ENCODE results near the gene SCNM1.

Gene SCNM1
- 23.2 to 39.4 reads per million in 2 donors for total RNA-seq

GRCh38 chr1:151165738-151166504 lies at the start of gene SCNM1, which contains the start of gene LYSMD1:
Gene SCNM1, plus strand, starts transcription at chr1:151166144. Its CDS starts 9 bp downstream, at chr1:151166153.
Gene LYSMD1, minus strand, starts transcription at chr1:151165902. Its CDS starts 644 bp downstream, at chr1:151165258.
- peak; percentile 95 for DNase-seq

GRCh38 chr1:151124763-151125403 lies 41.1 kb upstream of the SCNM1 start:
- no peak for DNase-seq

- DNase-seq, result no peak
These were observed 37.1 kb upstream of the SCNM1 start for GRCh38 chr1:151128800-151129199.

GRCh38 chr1:151130987-151131586 lies 34.9 kb upstream of the SCNM1 start:
- DNase-seq, result peak; percentile 32

- DNase-seq, result no peak
These were observed 34.1 kb upstream of the SCNM1 start for GRCh38 chr1:151131701-151132334.

- no peak for DNase-seq
These were observed 33.5 kb upstream of the SCNM1 start for GRCh38 chr1:151132335-151133017.

- no peak for DNase-seq
These were observed 32.7 kb upstream of the SCNM1 start for GRCh38 chr1:151133018-151133806.

- no peak for DNase-seq
These were observed 31.5 kb upstream of the SCNM1 start for GRCh38 chr1:151134396-151134795.

- no peak for DNase-seq
These were observed 31.0 kb upstream of the SCNM1 start for GRCh38 chr1:151134991-151135390.

- DNase-seq, result no peak
These were observed 30.2 kb upstream of the SCNM1 start for GRCh38 chr1:151135433-151136385.

GRCh38 chr1:151137789-151138188 lies 28.2 kb upstream of the SCNM1 start:
- DNase-seq, result no peak

- no peak for DNase-seq
These were observed 23.4 kb upstream of the SCNM1 start for GRCh38 chr1:151142411-151143056.

GRCh38 chr1:151143057-151143435 lies 22.9 kb upstream of the SCNM1 start:
- no peak for DNase-seq

GRCh38 chr1:151143986-151144385 lies 22.0 kb upstream of the SCNM1 start:
- no peak for DNase-seq

GRCh38 chr1:151144474-151145303 lies 21.3 kb upstream of the SCNM1 start:
- DNase-seq, result no peak

- DNase-seq, result no peak
These were observed 20.5 kb upstream of the SCNM1 start for GRCh38 chr1:151145304-151146071.

GRCh38 chr1:151146072-151146411 lies 19.9 kb upstream of the SCNM1 start:
- DNase-seq, result no peak

GRCh38 chr1:151146412-151147131 lies 19.4 kb upstream of the SCNM1 start, which contains the start of gene SEMA6C:
Gene SEMA6C, minus strand, starts transcription at chr1:151146631. Its CDS starts 4,010 bp downstream, at chr1:151142621.
- DNase-seq, result peak; percentile 82
